WTC11 (cell line): ENCODE measurements around the gene NID2. TPM values are rescaled to one million over a fixed set of nuclear protein-coding genes. Genes with fewer than 3 reads are reported as not detected.

ENCODE experiments used
- ATAC-seq: fragments of 200-7000 bp; cut with Tn5 transposase; 2 replicates; pipeline ENCODE4 v1.10.0; 2021; ENCODE audit warnings: mild to moderate bottlenecking, moderate library complexity
- CTCF ChIA-PET: fragments of 300-600 bp; sonication (Branson Sonifier 250); formaldehyde crosslinking; loops from one replicate; lab custom pipeline; 2021; ENCODE audit warnings: antibody characterized with exemption; lab: Charles Lee
- POLR2A ChIA-PET: fragments of 350-600 bp; sonication (Branson Sonifier 250); formaldehyde crosslinking; loops from one replicate; lab custom pipeline; 2021; ENCODE audit warnings: antibody characterized with exemption; lab: Charles Lee
- DNase-seq: peaks from one replicate; pipeline ENCODE4 v3.0.0; 2021; ENCODE audit warnings: low spot score
- H3K27ac Mint-ChIP-seq: 2 replicates; pipeline ENCODE4 v1.8.0; 2021; ENCODE audit warnings: mixed read lengths
- H3K27me3 Mint-ChIP-seq: 2 replicates; pipeline ENCODE4 v1.8.0; 2021; ENCODE audit warnings: low read depth, mild to moderate bottlenecking, moderate library complexity, mixed read lengths
- H3K36me3 Mint-ChIP-seq: 2 replicates; pipeline ENCODE4 v1.8.0; 2021; ENCODE audit warnings: mixed read lengths
- H3K4me1 Mint-ChIP-seq: 2 replicates; pipeline ENCODE4 v1.8.0; 2022; ENCODE audit warnings: mixed read lengths
- H3K4me3 Mint-ChIP-seq: 2 replicates; pipeline ENCODE4 v1.8.0; 2021; ENCODE audit warnings: mild to moderate bottlenecking, moderate library complexity, mixed read lengths
- H3K9me3 Mint-ChIP-seq: 2 replicates; pipeline ENCODE4 v1.8.0; 2021; ENCODE audit warnings: mixed read lengths
- FOXJ3 ChIP-seq: sonication (generic); formaldehyde crosslinking; IDR thresholded peaks from 2 replicates; pipeline ENCODE4 v1.9.0; 2021; ENCODE audit warnings: missing genetic modification reagents, mild to moderate bottlenecking, borderline replicate concordance
- JAZF1 ChIP-seq: fragments of 250-450 bp; sonication (Bioruptor Pico); IDR thresholded peaks from 2 replicates; pipeline ENCODE4 v1.9.0; 2021; ENCODE audit warnings: moderate library complexity, mild to moderate bottlenecking, inconsistent platforms
- PRRX2 ChIP-seq: fragments of 250-450 bp; sonication (Bioruptor Pico); IDR thresholded peaks from 2 replicates; pipeline ENCODE4 v1.8.0; 2021; ENCODE audit warnings: mild to moderate bottlenecking
- TCF7 ChIP-seq: sonication (generic); formaldehyde crosslinking; IDR thresholded peaks from 2 replicates; pipeline ENCODE4 v1.8.0; 2022; ENCODE audit warnings: mild to moderate bottlenecking, low read depth, missing genetic modification reagents, moderate library complexity
- TEAD1 ChIP-seq: sonication (generic); formaldehyde crosslinking; IDR thresholded peaks from 2 replicates; pipeline ENCODE4 v1.8.0; 2022; ENCODE audit warnings: mild to moderate bottlenecking, missing genetic modification reagents
- total RNA-seq: library from RNA; stranded (reverse); gene quantifications from 3 replicates; pipeline ENCODE4 v1.2.3, GENCODE V29; 2021
- TF ChIP-seq, protein P1 (sequence below): sonication (generic); formaldehyde crosslinking; IDR thresholded peaks from 2 replicates; pipeline ENCODE4 v1.8.0; 2023; ENCODE audit warnings: missing genetic modification reagents
- TF ChIP-seq, protein P2 (sequence below): sonication (generic); formaldehyde crosslinking; IDR thresholded peaks from 2 replicates; pipeline ENCODE4 v1.8.0; 2022; ENCODE audit warnings: mild to moderate bottlenecking, missing genetic modification reagents
- TF ChIP-seq, protein P3 (sequence below): sonication (generic); formaldehyde crosslinking; conservative IDR thresholded peaks from 2 replicates; pipeline ENCODE4 v1.8.1; 2023; ENCODE audit warnings: mild to moderate bottlenecking, low read depth, missing genetic modification reagents, moderate library complexity
- TF ChIP-seq, protein P4 (sequence below): sonication (generic); formaldehyde crosslinking; IDR thresholded peaks from 2 replicates; pipeline ENCODE4 v1.8.0; 2022; ENCODE audit warnings: mild to moderate bottlenecking, missing genetic modification reagents
- TF ChIP-seq, protein P5 (sequence below): fragments of 250-450 bp; sonication (Bioruptor Pico); IDR thresholded peaks from 2 replicates; pipeline ENCODE4 v1.9.0; 2021; ENCODE audit warnings: mild to moderate bottlenecking, borderline replicate concordance
- TF ChIP-seq, protein P6 (sequence below): fragments of 200-600 bp; IDR thresholded peaks from 2 replicates; pipeline ENCODE4 v1.8.0; 2022; ENCODE audit warnings: antibody characterized with exemption
- TF ChIP-seq, protein P7 (sequence below): fragments of 250-450 bp; sonication (Bioruptor Pico); IDR thresholded peaks from 2 replicates; pipeline ENCODE4 v1.9.0; 2021; ENCODE audit warnings: mild to moderate bottlenecking

NID2 gene
- total RNA-seq, 1 experiment from 2014 or later = 5.4 TPM

DNA sequence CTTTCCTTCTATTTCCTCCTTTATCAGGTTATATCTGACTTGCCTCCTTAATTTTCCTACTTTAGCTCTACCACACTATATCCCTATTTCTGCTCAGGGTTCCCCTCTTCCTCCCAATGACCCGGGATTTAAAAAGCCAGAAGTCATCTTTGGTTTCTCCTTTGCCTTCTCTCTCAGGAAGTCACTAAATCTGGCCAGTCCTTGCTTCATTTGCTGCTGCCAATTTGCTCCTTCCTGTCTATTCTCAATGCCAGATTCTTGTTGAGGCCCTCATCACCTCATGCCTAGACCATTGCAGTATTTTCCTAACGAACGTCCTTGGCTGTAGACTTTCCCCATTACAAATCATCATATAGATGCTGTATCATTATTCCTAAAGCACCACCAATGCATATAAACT lies 26.5 kb upstream of the NID2 start (continued):
- TF ChIP-seq, protein P1, sequence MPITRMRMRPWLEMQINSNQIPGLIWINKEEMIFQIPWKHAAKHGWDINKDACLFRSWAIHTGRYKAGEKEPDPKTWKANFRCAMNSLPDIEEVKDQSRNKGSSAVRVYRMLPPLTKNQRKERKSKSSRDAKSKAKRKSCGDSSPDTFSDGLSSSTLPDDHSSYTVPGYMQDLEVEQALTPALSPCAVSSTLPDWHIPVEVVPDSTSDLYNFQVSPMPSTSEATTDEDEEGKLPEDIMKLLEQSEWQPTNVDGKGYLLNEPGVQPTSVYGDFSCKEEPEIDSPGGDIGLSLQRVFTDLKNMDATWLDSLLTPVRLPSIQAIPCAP (CRISPR knock-in tag) = no peak
- no peak for TF ChIP-seq TCF7 (CRISPR knock-in tag)
- TF ChIP-seq, protein P2, sequence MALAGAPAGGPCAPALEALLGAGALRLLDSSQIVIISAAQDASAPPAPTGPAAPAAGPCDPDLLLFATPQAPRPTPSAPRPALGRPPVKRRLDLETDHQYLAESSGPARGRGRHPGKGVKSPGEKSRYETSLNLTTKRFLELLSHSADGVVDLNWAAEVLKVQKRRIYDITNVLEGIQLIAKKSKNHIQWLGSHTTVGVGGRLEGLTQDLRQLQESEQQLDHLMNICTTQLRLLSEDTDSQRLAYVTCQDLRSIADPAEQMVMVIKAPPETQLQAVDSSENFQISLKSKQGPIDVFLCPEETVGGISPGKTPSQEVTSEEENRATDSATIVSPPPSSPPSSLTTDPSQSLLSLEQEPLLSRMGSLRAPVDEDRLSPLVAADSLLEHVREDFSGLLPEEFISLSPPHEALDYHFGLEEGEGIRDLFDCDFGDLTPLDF (CRISPR knock-in tag) = no peak

DNA sequence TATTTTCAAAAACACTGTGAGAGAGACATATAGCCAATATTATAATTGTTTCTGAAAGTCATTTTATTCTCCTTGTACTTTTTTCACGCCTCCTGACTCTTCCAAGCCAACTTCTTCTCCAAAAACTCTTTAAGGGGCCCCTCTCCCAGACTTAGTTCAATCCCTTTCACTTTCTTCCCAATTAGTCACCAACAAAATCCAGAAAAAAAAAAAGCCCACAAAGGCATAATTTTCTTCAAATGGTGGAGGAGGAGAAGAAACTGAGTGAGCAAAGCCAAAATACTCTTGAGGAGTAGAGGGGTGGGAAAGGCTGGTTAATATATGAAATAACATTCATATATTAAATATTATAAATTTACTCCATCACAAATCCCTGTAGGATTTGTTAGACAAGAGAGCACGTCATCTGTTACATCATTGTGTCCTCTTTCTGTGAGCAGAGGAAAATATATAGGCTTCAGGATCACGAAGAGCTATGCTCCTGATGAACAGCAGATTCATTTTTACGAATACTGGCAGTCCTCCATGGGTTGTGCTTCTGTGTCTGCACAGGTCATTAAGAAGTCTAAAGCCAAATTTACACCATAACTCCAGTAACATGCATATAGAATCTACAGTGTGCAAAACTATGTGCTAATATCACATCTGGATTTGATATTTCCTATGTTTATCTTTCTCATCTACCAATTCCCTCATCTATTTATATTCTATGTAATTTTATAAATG lies 25.9 kb upstream of the NID2 start:
- no peaks in the 10 kb centered on the region for H3K9me3 Mint-ChIP-seq
- H3K4me1 Mint-ChIP-seq = no peaks in the 10 kb centered on the region
- no peaks in the 10 kb centered on the region; the same call in 1 of the 2 replicates for H3K27me3 Mint-ChIP-seq
- no peaks in the 10 kb centered on the region for H3K36me3 Mint-ChIP-seq
- no peak overlapping the region for H3K27ac Mint-ChIP-seq
- TF ChIP-seq TEAD1 (CRISPR knock-in tag) = no peak
- TF ChIP-seq, protein P3, sequence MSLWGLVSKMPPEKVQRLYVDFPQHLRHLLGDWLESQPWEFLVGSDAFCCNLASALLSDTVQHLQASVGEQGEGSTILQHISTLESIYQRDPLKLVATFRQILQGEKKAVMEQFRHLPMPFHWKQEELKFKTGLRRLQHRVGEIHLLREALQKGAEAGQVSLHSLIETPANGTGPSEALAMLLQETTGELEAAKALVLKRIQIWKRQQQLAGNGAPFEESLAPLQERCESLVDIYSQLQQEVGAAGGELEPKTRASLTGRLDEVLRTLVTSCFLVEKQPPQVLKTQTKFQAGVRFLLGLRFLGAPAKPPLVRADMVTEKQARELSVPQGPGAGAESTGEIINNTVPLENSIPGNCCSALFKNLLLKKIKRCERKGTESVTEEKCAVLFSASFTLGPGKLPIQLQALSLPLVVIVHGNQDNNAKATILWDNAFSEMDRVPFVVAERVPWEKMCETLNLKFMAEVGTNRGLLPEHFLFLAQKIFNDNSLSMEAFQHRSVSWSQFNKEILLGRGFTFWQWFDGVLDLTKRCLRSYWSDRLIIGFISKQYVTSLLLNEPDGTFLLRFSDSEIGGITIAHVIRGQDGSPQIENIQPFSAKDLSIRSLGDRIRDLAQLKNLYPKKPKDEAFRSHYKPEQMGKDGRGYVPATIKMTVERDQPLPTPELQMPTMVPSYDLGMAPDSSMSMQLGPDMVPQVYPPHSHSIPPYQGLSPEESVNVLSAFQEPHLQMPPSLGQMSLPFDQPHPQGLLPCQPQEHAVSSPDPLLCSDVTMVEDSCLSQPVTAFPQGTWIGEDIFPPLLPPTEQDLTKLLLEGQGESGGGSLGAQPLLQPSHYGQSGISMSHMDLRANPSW = no peak
- TF ChIP-seq, protein P4, sequence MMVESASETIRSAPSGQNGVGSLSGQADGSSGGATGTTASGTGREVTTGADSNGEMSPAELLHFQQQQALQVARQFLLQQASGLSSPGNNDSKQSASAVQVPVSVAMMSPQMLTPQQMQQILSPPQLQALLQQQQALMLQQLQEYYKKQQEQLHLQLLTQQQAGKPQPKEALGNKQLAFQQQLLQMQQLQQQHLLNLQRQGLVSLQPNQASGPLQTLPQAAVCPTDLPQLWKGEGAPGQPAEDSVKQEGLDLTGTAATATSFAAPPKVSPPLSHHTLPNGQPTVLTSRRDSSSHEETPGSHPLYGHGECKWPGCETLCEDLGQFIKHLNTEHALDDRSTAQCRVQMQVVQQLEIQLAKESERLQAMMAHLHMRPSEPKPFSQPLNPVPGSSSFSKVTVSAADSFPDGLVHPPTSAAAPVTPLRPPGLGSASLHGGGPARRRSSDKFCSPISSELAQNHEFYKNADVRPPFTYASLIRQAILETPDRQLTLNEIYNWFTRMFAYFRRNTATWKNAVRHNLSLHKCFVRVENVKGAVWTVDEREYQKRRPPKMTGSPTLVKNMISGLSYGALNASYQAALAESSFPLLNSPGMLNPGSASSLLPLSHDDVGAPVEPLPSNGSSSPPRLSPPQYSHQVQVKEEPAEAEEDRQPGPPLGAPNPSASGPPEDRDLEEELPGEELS (CRISPR knock-in tag) = no peak
- TF ChIP-seq, protein P5, sequence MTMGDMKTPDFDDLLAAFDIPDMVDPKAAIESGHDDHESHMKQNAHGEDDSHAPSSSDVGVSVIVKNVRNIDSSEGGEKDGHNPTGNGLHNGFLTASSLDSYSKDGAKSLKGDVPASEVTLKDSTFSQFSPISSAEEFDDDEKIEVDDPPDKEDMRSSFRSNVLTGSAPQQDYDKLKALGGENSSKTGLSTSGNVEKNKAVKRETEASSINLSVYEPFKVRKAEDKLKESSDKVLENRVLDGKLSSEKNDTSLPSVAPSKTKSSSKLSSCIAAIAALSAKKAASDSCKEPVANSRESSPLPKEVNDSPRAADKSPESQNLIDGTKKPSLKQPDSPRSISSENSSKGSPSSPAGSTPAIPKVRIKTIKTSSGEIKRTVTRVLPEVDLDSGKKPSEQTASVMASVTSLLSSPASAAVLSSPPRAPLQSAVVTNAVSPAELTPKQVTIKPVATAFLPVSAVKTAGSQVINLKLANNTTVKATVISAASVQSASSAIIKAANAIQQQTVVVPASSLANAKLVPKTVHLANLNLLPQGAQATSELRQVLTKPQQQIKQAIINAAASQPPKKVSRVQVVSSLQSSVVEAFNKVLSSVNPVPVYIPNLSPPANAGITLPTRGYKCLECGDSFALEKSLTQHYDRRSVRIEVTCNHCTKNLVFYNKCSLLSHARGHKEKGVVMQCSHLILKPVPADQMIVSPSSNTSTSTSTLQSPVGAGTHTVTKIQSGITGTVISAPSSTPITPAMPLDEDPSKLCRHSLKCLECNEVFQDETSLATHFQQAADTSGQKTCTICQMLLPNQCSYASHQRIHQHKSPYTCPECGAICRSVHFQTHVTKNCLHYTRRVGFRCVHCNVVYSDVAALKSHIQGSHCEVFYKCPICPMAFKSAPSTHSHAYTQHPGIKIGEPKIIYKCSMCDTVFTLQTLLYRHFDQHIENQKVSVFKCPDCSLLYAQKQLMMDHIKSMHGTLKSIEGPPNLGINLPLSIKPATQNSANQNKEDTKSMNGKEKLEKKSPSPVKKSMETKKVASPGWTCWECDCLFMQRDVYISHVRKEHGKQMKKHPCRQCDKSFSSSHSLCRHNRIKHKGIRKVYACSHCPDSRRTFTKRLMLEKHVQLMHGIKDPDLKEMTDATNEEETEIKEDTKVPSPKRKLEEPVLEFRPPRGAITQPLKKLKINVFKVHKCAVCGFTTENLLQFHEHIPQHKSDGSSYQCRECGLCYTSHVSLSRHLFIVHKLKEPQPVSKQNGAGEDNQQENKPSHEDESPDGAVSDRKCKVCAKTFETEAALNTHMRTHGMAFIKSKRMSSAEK (CRISPR knock-in tag) = no peak
- TF ChIP-seq, protein P6, sequence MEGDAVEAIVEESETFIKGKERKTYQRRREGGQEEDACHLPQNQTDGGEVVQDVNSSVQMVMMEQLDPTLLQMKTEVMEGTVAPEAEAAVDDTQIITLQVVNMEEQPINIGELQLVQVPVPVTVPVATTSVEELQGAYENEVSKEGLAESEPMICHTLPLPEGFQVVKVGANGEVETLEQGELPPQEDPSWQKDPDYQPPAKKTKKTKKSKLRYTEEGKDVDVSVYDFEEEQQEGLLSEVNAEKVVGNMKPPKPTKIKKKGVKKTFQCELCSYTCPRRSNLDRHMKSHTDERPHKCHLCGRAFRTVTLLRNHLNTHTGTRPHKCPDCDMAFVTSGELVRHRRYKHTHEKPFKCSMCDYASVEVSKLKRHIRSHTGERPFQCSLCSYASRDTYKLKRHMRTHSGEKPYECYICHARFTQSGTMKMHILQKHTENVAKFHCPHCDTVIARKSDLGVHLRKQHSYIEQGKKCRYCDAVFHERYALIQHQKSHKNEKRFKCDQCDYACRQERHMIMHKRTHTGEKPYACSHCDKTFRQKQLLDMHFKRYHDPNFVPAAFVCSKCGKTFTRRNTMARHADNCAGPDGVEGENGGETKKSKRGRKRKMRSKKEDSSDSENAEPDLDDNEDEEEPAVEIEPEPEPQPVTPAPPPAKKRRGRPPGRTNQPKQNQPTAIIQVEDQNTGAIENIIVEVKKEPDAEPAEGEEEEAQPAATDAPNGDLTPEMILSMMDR = no peak
- no peak for TF ChIP-seq FOXJ3 (CRISPR knock-in tag)
- TF ChIP-seq, protein P7, sequence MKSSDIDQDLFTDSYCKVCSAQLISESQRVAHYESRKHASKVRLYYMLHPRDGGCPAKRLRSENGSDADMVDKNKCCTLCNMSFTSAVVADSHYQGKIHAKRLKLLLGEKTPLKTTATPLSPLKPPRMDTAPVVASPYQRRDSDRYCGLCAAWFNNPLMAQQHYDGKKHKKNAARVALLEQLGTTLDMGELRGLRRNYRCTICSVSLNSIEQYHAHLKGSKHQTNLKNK (CRISPR knock-in tag) = no peak
- TF ChIP-seq PRRX2 (CRISPR knock-in tag) = no peak
- no peak for TF ChIP-seq JAZF1 (CRISPR knock-in tag)
- TF ChIP-seq, all 79 proteins: peak for 0
- ChIA-PET CTCF (interaction anchor here (0.9 kb wide), 1 partner anchor 23 kb away, joined by 3 read pairs; no protein-coding TSS in a partner anchor), POLR2A (no interaction called here)
- ATAC-seq (no peak), DNase-seq (no peak)
- H3K4me3 Mint-ChIP-seq = no peak overlapping the region
